Fibroblast of skin of left biceps (primary cell): ENCODE measurements around the gene NYAP1.
A peak's percentile ranks its signal among the peaks of the same experiment; 100 is the strongest.
"Not testable (repeated sequence)": the region's sequence is repeated elsewhere in the genome, so short reads cannot be mapped to it uniquely, and the experiment has no call there.

Experiments used
- DNase-seq, 2 experiments: peaks; one replicate each; pipeline ENCODE4 v3.0.0-alpha.2; 2013; ENCODE audit warnings: low read depth in 2 of 2

NYAP1 gene

GRCh38 chr7:100513212-100513810 lies 29.6 kb downstream of the NYAP1 start:
- DNase-seq: no peak

- DNase-seq: peak; percentile 85 to 86
Observed at GRCh38 chr7:100515072-100515532, 31.4 kb downstream of the NYAP1 start.

GRCh38 chr7:100516135-100516812 lies 32.5 kb downstream of the NYAP1 start:
- peak; percentile 97 for DNase-seq

DNA sequence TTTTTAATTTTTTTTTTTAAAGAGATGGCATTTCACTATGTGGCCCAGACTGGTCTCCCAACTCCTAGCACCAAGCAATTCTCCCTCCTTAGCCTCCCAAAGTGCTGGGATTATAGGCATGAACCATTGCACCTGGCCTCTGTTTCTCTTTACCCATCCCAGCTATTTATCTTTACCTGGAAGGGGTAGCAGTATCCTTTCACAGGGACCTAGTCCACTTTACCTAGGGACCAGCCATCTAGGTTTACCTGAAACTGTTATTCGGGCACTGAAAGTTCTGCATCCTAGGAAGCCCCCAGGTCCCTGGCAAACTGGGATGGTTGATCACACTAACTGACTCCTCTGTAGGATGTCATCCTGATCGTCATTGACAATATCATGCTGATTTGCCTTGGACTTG lies 33.6 kb downstream of the NYAP1 start:
- no peak for DNase-seq

DNA sequence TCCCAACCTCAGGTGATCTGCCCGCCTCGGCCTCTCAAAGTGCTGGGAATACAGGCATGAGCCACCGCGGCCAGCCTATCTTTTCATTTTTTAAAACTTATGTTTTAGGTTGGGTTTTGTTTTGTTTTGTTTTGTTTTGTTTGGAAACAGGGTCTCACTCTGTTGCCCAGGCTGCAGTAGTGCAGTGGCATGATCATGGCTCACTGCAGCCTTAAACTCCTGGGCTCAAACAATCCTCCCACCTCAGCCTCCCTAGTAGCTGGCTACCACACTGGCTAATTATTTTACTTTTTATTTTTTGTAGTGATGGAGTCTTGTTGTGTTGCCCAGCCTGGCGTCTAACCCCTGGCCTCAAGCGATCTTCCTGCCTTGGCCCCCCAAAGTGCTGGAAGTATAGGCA lies 35.9 kb downstream of the NYAP1 start:
- DNase-seq: no peak

DNA sequence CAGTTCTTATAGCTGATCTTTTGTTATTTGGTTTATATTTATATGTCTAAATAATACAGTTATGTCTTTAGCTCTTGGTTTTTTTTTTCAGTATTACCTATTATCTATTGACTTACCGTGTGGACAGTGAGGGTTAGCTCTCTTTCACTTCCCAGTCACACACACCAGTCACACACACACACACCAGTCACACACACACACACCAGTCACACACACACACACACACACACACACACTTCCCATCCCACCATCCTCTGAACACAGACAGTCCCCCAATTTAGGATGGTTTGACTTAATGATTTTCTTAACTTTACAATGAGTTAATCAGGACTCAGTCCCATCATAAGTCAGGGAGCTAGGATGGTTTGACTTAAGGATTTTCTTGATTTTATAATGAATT lies 36.4 kb downstream of the NYAP1 start:
- DNase-seq: no peak

GRCh38 chr7:100521076-100521475 lies 37.3 kb downstream of the NYAP1 start:
- no peak for DNase-seq

GRCh38 chr7:100521909-100522593 lies 38.3 kb downstream of the NYAP1 start:
- not testable (repeated sequence) for DNase-seq

DNA sequence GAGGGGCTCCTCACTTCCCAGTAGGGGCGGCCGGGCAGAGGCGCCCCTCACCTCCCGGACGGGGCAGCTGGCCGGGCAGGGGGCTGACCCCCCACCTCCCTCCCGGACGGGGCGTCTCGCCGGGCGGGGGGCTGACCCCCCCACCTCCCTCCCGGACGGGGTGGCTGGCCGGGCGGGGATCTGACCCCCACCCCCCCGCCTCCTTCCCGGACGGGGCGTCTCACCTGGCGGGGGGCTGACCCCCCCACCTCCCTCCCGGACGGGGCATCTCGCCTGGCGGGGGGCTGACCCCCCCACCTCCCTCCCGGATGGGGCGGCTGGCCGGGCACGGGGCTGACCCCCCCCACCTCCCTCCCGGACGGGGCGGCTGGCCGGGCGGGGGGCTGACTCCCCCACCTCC lies 39.5 kb downstream of the NYAP1 start:
- not testable (repeated sequence) for DNase-seq

DNA sequence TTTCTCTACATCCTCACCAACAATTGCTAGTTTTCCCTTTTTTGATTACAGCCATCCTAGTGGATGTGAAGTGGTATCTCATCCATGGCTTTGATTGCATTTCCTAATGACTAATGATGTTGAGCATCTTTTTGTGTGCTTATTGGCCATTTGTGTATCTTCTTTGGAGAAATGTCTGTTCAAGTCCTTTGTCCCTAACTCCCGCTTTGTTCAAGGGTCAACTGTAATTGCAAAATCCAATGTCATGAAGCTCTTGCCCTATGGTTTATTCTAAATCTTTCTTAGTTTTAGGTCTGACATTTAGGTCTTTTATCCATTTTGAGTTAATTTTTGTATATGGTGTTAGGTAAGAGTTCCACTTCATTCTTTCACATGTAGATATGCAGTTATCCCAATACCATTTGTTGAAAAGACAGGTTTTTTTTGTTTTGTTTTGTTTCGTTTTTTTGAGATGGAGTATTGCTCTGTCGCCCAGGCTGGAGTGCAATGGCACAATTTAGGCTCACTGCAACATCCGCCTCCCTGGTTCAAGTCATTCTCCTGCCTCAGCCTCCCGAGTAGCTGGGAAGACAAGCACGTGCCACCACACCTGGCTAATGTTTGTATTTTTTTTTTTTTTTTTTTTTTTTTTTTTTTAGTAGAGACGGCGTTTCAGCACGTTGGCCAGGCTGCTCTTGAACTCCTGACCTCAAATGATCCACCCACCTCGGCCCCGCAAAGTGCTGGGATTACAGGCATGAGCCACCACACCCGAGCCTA lies 44.6 kb downstream of the NYAP1 start:
- DNase-seq: not testable (repeated sequence)

DNA sequence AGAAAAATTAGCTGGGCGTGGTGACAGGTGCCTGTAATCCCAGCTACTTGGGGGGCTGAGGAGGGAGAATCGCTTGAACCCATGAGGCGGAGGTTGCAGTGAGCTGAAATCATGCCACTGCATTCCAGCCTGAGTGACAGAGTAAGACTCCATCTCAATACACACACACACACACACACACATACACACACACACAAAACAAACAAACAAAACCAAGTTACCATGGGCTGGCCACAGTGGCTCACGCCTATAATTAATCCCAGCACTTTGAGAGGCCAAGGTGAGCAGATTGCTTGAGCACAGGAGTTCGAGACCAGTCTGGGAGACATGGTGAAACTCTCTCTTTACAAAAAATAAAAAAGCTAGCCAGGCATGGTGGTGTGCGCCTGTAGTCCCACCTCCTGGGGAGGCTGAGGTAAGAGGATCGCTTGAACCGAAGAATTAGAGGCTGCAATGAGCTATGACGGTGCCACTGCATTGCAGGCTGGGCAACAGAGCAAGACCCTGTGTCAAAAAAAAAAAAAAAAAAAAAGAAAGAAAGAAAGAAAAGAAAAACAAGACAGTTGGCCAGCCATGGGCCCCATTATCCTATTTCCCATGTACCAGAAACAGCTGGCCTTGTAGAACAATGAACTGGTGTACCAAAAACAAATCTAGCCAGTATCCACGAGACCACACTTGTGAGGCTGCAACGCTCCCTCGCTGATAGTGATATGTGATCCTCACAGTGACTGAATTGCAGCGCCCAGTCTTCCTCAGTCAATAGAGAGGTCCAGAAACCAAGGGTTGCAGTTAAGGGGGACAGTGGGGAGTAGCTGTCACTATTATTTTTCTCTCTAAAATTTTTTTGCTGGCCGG lies 48.7 kb downstream of the NYAP1 start:
- no peak for DNase-seq

DNA sequence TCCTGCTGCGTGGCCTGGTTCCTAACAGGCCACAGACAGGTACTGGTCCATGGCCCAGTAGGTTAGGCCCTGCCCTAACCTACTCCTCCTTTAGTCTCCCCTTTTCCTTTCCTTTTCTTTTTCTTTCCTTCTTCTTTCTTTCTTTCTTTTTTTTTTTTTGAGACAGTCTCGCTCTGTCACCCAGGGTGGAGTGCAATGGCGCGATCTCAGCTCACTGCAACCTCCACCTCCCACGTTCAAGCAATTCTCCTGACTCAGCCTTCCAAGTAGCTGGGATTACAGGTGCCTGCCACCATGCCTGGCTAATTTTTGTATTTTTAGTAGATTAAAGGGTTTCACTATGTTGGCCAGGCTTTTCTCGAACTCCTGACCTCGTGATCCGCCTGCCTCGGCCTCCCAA lies 52.3 kb downstream of the NYAP1 start:
- not testable (repeated sequence) for DNase-seq

DNA sequence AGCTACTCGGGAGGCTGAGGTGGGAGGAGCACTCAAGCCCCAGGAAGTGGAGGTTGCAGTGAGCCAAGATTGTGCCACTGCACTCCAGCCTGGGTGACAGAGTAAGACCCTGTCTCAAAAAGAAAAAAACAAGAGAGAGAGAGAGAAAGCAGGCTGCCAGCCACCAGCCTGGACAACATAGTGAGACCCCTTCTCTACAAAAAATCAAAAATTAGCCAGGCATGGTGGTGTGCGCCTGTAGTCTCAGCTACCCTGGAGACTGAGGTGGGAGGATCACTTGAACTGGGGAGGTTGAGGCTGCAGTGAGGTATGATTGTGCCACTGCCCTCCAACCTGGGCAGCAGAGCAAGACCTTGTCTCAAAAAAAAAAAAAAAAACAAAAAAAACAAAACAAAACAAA lies 53.0 kb downstream of the NYAP1 start:
- not testable (repeated sequence) for DNase-seq

GRCh38 chr7:100538348-100538653 lies 54.6 kb downstream of the NYAP1 start:
- DNase-seq: no peak

- peak; percentile 99 for DNase-seq
Observed at GRCh38 chr7:100538654-100539435, 55.1 kb downstream of the NYAP1 start, which contains the start of gene AGFG2. Gene AGFG2, plus strand, starts transcription at chr7:100539203. Its CDS starts 144 bp downstream, at chr7:100539347.

DNA sequence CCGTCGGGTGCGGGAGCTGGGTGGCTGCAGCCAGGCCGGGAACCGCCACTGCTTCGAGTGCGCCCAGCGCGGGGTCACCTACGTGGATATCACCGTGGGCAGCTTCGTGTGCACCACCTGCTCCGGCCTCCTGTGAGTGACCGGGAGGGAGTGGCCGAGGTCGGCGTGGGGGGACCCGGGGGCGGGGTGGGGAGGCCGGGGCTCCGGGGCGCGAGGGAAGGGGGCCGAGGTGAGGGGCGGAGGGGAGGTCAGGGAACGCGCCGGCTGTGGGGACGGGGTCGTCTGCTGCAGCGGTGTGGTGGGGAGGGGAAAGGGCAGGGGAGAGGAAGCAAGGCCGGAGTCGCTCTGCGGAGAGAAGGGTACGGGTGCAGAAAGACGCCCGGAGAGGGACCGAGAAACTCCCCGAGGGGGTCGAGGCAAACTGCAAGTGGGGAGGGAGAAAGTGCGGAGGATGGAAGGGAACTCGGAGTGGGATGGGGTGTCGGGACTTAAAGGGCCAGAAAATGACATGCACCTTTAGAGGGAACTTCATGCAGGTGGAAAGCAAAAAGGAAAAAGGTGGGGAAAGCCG lies 55.8 kb downstream of the NYAP1 start:
- no peak for DNase-seq

DNA sequence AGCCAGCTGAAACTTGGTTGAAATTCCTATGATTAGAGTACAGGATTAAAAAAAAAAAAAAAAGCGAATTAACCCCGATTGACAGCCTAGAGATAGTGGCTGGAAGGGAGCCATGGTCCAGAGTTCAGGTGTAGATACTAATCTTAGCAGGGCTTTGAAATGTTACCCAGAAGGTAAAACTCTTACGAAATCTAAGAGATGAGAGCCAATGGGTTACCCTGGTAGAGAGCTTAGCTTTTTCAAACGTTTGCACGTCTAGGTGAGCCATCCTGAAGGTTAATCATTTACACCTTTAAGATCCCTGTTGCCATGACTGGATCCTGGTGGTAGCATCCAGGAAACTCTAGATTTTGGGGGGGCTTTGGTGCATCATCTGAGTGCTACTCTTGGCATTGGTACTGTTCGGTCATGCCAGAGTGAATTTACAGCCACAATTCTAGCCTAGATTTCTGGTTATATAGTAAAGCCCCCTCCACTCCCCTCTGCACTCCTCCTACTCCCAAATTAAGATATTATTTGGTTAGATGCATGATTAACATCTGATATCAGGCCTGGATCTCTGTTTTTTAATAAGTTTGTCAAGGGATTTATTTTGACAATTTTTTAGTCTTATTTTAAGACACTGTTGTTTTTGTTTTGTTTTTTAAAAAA lies 56.5 kb downstream of the NYAP1 start:
- DNase-seq: no peak

- DNase-seq: not testable (repeated sequence)
Observed at GRCh38 chr7:100541309-100541708, 57.6 kb downstream of the NYAP1 start.

DNA sequence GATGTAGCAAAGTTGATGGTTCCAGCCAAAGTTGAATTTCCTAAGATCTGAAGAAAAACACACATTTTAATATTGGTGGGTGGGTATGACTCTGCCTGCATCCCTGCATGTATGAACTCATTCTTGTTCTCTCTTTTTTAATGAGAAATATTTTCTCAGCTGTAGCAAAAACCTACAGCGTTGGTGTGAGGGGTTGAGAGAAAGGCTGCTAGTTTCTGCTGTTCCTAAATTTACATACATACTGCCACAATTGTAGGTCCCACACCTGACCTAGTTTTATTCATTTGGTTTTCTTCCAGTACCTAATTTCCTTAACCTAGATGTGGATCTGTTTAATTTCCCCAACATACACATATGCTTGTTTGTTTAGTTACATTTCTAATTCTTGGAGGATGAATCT lies 59.9 kb downstream of the NYAP1 start:
- DNase-seq: no peak

DNA sequence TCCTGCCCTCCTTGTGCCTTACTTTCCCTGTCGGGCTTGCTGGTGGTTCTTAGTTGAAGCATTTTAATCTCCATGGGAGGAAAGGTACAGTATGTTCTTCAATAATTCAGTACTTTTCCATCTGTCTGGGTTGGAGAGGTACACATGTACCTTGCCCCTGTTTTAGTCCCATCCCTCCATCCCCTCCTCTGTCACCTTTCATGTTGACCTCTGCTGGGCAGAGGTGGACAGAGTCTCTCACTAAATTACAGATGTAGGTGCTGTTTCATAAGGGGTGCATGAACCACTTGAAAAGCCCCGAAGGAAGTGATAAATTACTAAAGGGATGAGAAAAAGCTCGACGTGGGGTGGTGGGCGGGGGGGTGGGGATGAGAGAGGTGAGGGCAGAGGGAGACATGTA lies 60.7 kb downstream of the NYAP1 start:
- DNase-seq: no peak
